Measurements from ENCODE around the gene INS. TPM values are rescaled to one million over a fixed set of nuclear protein-coding genes. Genes with fewer than 3 reads are reported as not detected.
"Not testable (repeated sequence)": the region's sequence is repeated elsewhere in the genome, so short reads cannot be mapped to it uniquely, and the experiment has no call there.

The INS gene
- total and polyA plus RNA-seq, 2 donors = 0.42 to 2.4 TPM

GRCh38 chr11:2185324-2186085, 24.5 kb upstream of the INS start:
- H3K4me1 ChIP-seq (ENCODE audit: control insufficient read depth in 2 of 2, insufficient read depth in 2 of 2, low read length in 2 of 2) = peaks cover 5 to 18% of the 10 kb centered on the region in 2 donors
- WGBS = 86% methylated on average over 23 of the region's 23 CpGs
- H3K36me3 ChIP-seq (ENCODE audit: control insufficient read depth in 2 of 2, insufficient read depth in 2 of 2, low read length in 1 of 2) = no peaks in the 10 kb centered on the region
- peak in 1 of 9 donors; percentile 10 for DNase-seq (ENCODE audit: low read depth in 6 of 9, low spot score in 9 of 9)
- H3K4me3 ChIP-seq (ENCODE audit: low read length in 2 of 2) = no peak overlapping the region
- no peaks in the 10 kb centered on the region for H3K27me3 ChIP-seq (ENCODE audit: control insufficient read depth in 2 of 2, insufficient read depth in 1 of 2, low read length in 1 of 2)
- no peak overlapping the region for H3K27ac ChIP-seq (ENCODE audit: low read depth in 1 of 2, low read length in 1 of 2)
- H3K9me3 ChIP-seq (ENCODE audit: control insufficient read depth in 2 of 2, insufficient read depth in 1 of 2, low read length in 1 of 2) = no peaks in the 10 kb centered on the region

GRCh38 chr11:2182692-2183474, 21.9 kb upstream of the INS start:
- 85% methylated on average over 20 of the region's 20 CpGs for whole genome bisulfite sequencing
- Histone ChIP-seq H3K9me3 (ENCODE audit: control insufficient read depth in 2 of 2, insufficient read depth in 1 of 2, low read length in 1 of 2) (no peaks in the 10 kb centered on the region), H3K27me3 (ENCODE audit: control insufficient read depth in 2 of 2, insufficient read depth in 1 of 2, low read length in 1 of 2) (peaks cover 0 to 5% of the 10 kb centered on the region in 2 donors), H3K4me1 (ENCODE audit: control insufficient read depth in 2 of 2, insufficient read depth in 2 of 2, low read length in 2 of 2) (peaks cover 5 to 17% of the 10 kb centered on the region in 2 donors), H3K4me3 (ENCODE audit: low read length in 2 of 2) (no peak overlapping the region), H3K36me3 (ENCODE audit: control insufficient read depth in 2 of 2, insufficient read depth in 2 of 2, low read length in 1 of 2) (no peaks in the 10 kb centered on the region), H3K27ac (ENCODE audit: low read depth in 1 of 2, low read length in 1 of 2) (no peak overlapping the region)
- peak in 1 of 9 donors; percentile 40 for DNase-seq (ENCODE audit: low read depth in 6 of 9, low spot score in 9 of 9)

- no peak for DNase-seq (ENCODE audit: low read depth in 6 of 9, low spot score in 9 of 9)
- H3K4me3 ChIP-seq (ENCODE audit: low read length in 2 of 2) = no peak overlapping the region
- no peaks in the 10 kb centered on the region for H3K36me3 ChIP-seq (ENCODE audit: control insufficient read depth in 2 of 2, insufficient read depth in 2 of 2, low read length in 1 of 2)
- H3K27ac ChIP-seq (ENCODE audit: low read depth in 1 of 2, low read length in 1 of 2) = no peak overlapping the region
- peaks cover 0 to 5% of the 10 kb centered on the region in 2 donors for H3K27me3 ChIP-seq (ENCODE audit: control insufficient read depth in 2 of 2, insufficient read depth in 1 of 2, low read length in 1 of 2)
- H3K9me3 ChIP-seq (ENCODE audit: control insufficient read depth in 2 of 2, insufficient read depth in 1 of 2, low read length in 1 of 2) = no peaks in the 10 kb centered on the region
- 96% methylated on average over 18 of the region's 18 CpGs for WGBS
- H3K4me1 ChIP-seq (ENCODE audit: control insufficient read depth in 2 of 2, insufficient read depth in 2 of 2, low read length in 2 of 2) = peaks cover 5 to 17% of the 10 kb centered on the region in 2 donors
These were observed 21.1 kb upstream of the INS start for GRCh38 chr11:2182075-2182474.

- Histone ChIP-seq H3K27me3 (ENCODE audit: control insufficient read depth in 2 of 2, insufficient read depth in 1 of 2, low read length in 1 of 2) (peaks cover 0 to 5% of the 10 kb centered on the region in 2 donors), H3K36me3 (ENCODE audit: control insufficient read depth in 2 of 2, insufficient read depth in 2 of 2, low read length in 1 of 2) (no peaks in the 10 kb centered on the region), H3K9me3 (ENCODE audit: control insufficient read depth in 2 of 2, insufficient read depth in 1 of 2, low read length in 1 of 2) (no peaks in the 10 kb centered on the region), H3K4me3 (ENCODE audit: low read length in 2 of 2) (no peak overlapping the region), H3K27ac (ENCODE audit: low read depth in 1 of 2, low read length in 1 of 2) (no peak overlapping the region), H3K4me1 (ENCODE audit: control insufficient read depth in 2 of 2, insufficient read depth in 2 of 2, low read length in 2 of 2) (peaks cover 3 to 17% of the 10 kb centered on the region in 2 donors)
- WGBS = 92% methylated on average over 11 of the region's 11 CpGs
- no peak for DNase-seq (ENCODE audit: low read depth in 6 of 9, low spot score in 9 of 9)
These were observed 19.9 kb upstream of the INS start for GRCh38 chr11:2180789-2181370.

- WGBS = 91% methylated on average over 15 of the region's 15 CpGs
- H3K27me3 ChIP-seq (ENCODE audit: control insufficient read depth in 2 of 2, insufficient read depth in 1 of 2, low read length in 1 of 2) = peaks cover 0 to 5% of the 10 kb centered on the region in 2 donors
These were observed 19.3 kb upstream of the INS start for GRCh38 chr11:2180347-2180746.

GRCh38 chr11:2179516-2179915, 18.5 kb upstream of the INS start:
- H3K9me3 ChIP-seq (ENCODE audit: control insufficient read depth in 2 of 2, insufficient read depth in 1 of 2, low read length in 1 of 2) = no peaks in the 10 kb centered on the region
- no peak for DNase-seq (ENCODE audit: low read depth in 6 of 9, low spot score in 9 of 9)
- H3K36me3 ChIP-seq (ENCODE audit: control insufficient read depth in 2 of 2, insufficient read depth in 2 of 2, low read length in 1 of 2) = no peaks in the 10 kb centered on the region
- peaks cover 3 to 8% of the 10 kb centered on the region in 2 donors for H3K4me1 ChIP-seq (ENCODE audit: control insufficient read depth in 2 of 2, insufficient read depth in 2 of 2, low read length in 2 of 2)
- H3K4me3 ChIP-seq (ENCODE audit: low read length in 2 of 2) = no peak overlapping the region
- no peak overlapping the region for H3K27ac ChIP-seq (ENCODE audit: low read depth in 1 of 2, low read length in 1 of 2)
- H3K27me3 ChIP-seq (ENCODE audit: control insufficient read depth in 2 of 2, insufficient read depth in 1 of 2, low read length in 1 of 2) = peaks cover 0 to 5% of the 10 kb centered on the region in 2 donors
- 94% methylated on average over 10 of the region's 10 CpGs for WGBS

More at GRCh38 chr11:2180347-2180746, 19.3 kb upstream of the INS start:
- no peak overlapping the region for H3K27ac ChIP-seq (ENCODE audit: low read depth in 1 of 2, low read length in 1 of 2)
- no peaks in the 10 kb centered on the region for H3K36me3 ChIP-seq (ENCODE audit: control insufficient read depth in 2 of 2, insufficient read depth in 2 of 2, low read length in 1 of 2)
- no peak for DNase-seq (ENCODE audit: low read depth in 6 of 9, low spot score in 9 of 9)
- H3K9me3 ChIP-seq (ENCODE audit: control insufficient read depth in 2 of 2, insufficient read depth in 1 of 2, low read length in 1 of 2) = no peaks in the 10 kb centered on the region
- H3K4me1 ChIP-seq (ENCODE audit: control insufficient read depth in 2 of 2, insufficient read depth in 2 of 2, low read length in 2 of 2) = peaks cover 3 to 15% of the 10 kb centered on the region in 2 donors
- H3K4me3 ChIP-seq (ENCODE audit: low read length in 2 of 2) = no peak overlapping the region

GRCh38 chr11:2178906-2179494, 18.0 kb upstream of the INS start:
- Histone ChIP-seq H3K9me3 (ENCODE audit: control insufficient read depth in 2 of 2, insufficient read depth in 1 of 2, low read length in 1 of 2) (no peaks in the 10 kb centered on the region), H3K27me3 (ENCODE audit: control insufficient read depth in 2 of 2, insufficient read depth in 1 of 2, low read length in 1 of 2) (peaks cover 0 to 5% of the 10 kb centered on the region in 2 donors), H3K4me1 (ENCODE audit: control insufficient read depth in 2 of 2, insufficient read depth in 2 of 2, low read length in 2 of 2) (peaks cover 3 to 8% of the 10 kb centered on the region in 2 donors), H3K4me3 (ENCODE audit: low read length in 2 of 2) (no peak overlapping the region), H3K27ac (ENCODE audit: low read depth in 1 of 2, low read length in 1 of 2) (no peak overlapping the region), H3K36me3 (ENCODE audit: control insufficient read depth in 2 of 2, insufficient read depth in 2 of 2, low read length in 1 of 2) (no peaks in the 10 kb centered on the region)
- WGBS = 72% methylated on average over 16 of the region's 16 CpGs
- no peak for DNase-seq (ENCODE audit: low read depth in 6 of 9, low spot score in 9 of 9)

- not testable (repeated sequence) for H3K4me1 ChIP-seq (ENCODE audit: control insufficient read depth in 2 of 2, insufficient read depth in 2 of 2, low read length in 2 of 2); DNase-seq (ENCODE audit: low read depth in 6 of 9, low spot score in 9 of 9); H3K36me3 ChIP-seq (ENCODE audit: control insufficient read depth in 2 of 2, insufficient read depth in 2 of 2, low read length in 1 of 2); H3K27me3 ChIP-seq (ENCODE audit: control insufficient read depth in 2 of 2, insufficient read depth in 1 of 2, low read length in 1 of 2); H3K27ac ChIP-seq (ENCODE audit: low read depth in 1 of 2, low read length in 1 of 2); H3K9me3 ChIP-seq (ENCODE audit: control insufficient read depth in 2 of 2, insufficient read depth in 1 of 2, low read length in 1 of 2); H3K4me3 ChIP-seq (ENCODE audit: low read length in 2 of 2)
- 89% methylated on average over 15 of the region's 16 CpGs for WGBS
These were observed 17.2 kb upstream of the INS start for GRCh38 chr11:2178055-2178773.

All from thymus (tissue), 11 donors.